A549 (cell line): ENCODE data around the gene CFAP97. TPM values are rescaled to one million over a fixed set of nuclear protein-coding genes. Genes with fewer than 3 reads are reported as not detected.

Source experiments
- ATAC-seq, 2 experiments: fragments of 200-7000 bp in 1 of 2; fragments of >200 bp in 1 of 2; cut with Nextera tagmentation in 1 of 2; cut with Tn5 transposase in 1 of 2; 3 replicates each; pipeline versions ENCODE4 v1.8.0 to v1.9.1; 2018 to 2020; ENCODE audit warnings: mild to moderate bottlenecking in 1 of 2, moderate library complexity in 1 of 2
- CTCF ChIA-PET: fragments of 300-600 bp; sonication (Branson Sonifier 250); formaldehyde crosslinking; extraction: SDS; loops from one replicate; lab custom pipeline; 2021; ENCODE audit warnings: antibody characterized with exemption, inconsistent platforms; lab: Yijun Ruan, JAX
- POLR2A ChIA-PET: fragments of 350-600 bp; formaldehyde crosslinking; extraction: SDS; loops from one replicate; lab custom pipeline; 2021; ENCODE audit warnings: antibody characterized with exemption, inconsistent platforms; lab: Yijun Ruan, JAX
- DNase-seq, 2 experiments: peaks; one replicate each; pipeline versions ENCODE4 v3.0.0 to v3.0.0-alpha.2; 2011 to 2016; ENCODE audit warnings: low read depth in 1 of 2, low spot score in 1 of 2
- FAIRE-seq: peaks from 2 replicates; lab custom pipeline; 2011; peaks lifted over from hg19 to GRCh38; lab: Jason Lieb, UNC
- H3K27ac ChIP-seq, 2 experiments: fragments of >200 bp; sonication (Bioruptor Twin); formaldehyde crosslinking; 3 replicates each; pipeline ENCODE4 v1.5.1; 2016 to 2017
- H3K4me1 ChIP-seq: fragments of >200 bp; sonication (Bioruptor Twin); formaldehyde crosslinking; 3 replicates; pipeline ENCODE4 v1.6.1; 2016
- H3K4me2 ChIP-seq: fragments of >200 bp; sonication (Bioruptor Twin); formaldehyde crosslinking; 3 replicates; pipeline ENCODE4 v1.6.1; 2016
- H3K4me3 ChIP-seq: fragments of >200 bp; sonication (Bioruptor Twin); formaldehyde crosslinking; 3 replicates; pipeline ENCODE4 v1.5.1; 2016
- H3K9me3 ChIP-seq: fragments of >200 bp; sonication (Bioruptor Twin); formaldehyde crosslinking; 3 replicates; pipeline ENCODE4 v1.6.1; 2016
- CBX2 ChIP-seq: fragments of 200-600 bp; sonication (generic); IDR thresholded peaks from 2 replicates; pipeline ENCODE4 v1.6.1; 2016; ENCODE audit warnings: low read depth, mild to moderate bottlenecking, borderline replicate concordance
- CBX8 ChIP-seq: fragments of 200-600 bp; sonication (generic); IDR thresholded peaks from 2 replicates; pipeline ENCODE4 v1.6.1; 2016
- CEBPB ChIP-seq, 2 experiments: fragments of >200 bp in 1 of 2; sonication (Bioruptor Twin) in 1 of 2; formaldehyde crosslinking in 1 of 2; IDR thresholded peaks; 2 replicates each; pipeline ENCODE4 v1.6.1; 2012 to 2016
- CHD2 ChIP-seq: fragments of 150-350 bp; IDR thresholded peaks from 2 replicates; pipeline ENCODE4 v1.6.1; 2014; ENCODE audit warnings: low read length; ENCODE audit not compliant: partially characterized antibody
- EHMT2 ChIP-seq: fragments of 200-600 bp; sonication (generic); IDR thresholded peaks from 2 replicates; pipeline ENCODE4 v1.6.1; 2016; ENCODE audit warnings: antibody characterized with exemption, low read depth, mild to moderate bottlenecking, moderate library complexity
- FOXS1 ChIP-seq: fragments of 250-450 bp; sonication (Bioruptor Pico); IDR thresholded peaks from 2 replicates; pipeline ENCODE4 v1.5.0; 2020; ENCODE audit warnings: mild to moderate bottlenecking, moderate library complexity
- HOXA7 ChIP-seq: fragments of 250-450 bp; sonication (Bioruptor Pico); IDR thresholded peaks from 2 replicates; pipeline ENCODE4 v1.5.0; 2020; ENCODE audit warnings: mild to moderate bottlenecking, moderate library complexity
- HOXB5 ChIP-seq: fragments of 250-450 bp; sonication (Bioruptor Pico); IDR thresholded peaks from 2 replicates; pipeline ENCODE4 v1.5.0; 2020; ENCODE audit warnings: mild to moderate bottlenecking, moderate library complexity
- MAFK ChIP-seq: fragments of 450-650 bp; IDR thresholded peaks from 2 replicates; pipeline ENCODE4 v1.6.1; 2014; ENCODE audit not compliant: partially characterized antibody
- NR3C1 ChIP-seq: fragments of >200 bp; sonication (Bioruptor Twin); formaldehyde crosslinking; IDR thresholded peaks from 3 replicates; pipeline ENCODE4 v1.6.1; 2017
- RNF2 ChIP-seq: fragments of 200-600 bp; sonication (generic); IDR thresholded peaks from 2 replicates; pipeline ENCODE4 v1.6.1; 2016; ENCODE audit warnings: low read depth, mild to moderate bottlenecking, antibody characterized with exemption, moderate library complexity, borderline replicate concordance
- SREBF2 ChIP-seq: fragments of 450-650 bp; IDR thresholded peaks from 2 replicates; pipeline ENCODE4 v1.6.1; 2014; ENCODE audit warnings: mild to moderate bottlenecking, moderate library complexity
- TP53 ChIP-seq: fragments of 250-450 bp; sonication (Bioruptor Pico); IDR thresholded peaks from 2 replicates; pipeline ENCODE4 v1.5.0; 2021; ENCODE audit warnings: mild to moderate bottlenecking, moderate library complexity
- ZFP36 ChIP-seq: fragments of 450-650 bp; IDR thresholded peaks from 2 replicates; pipeline ENCODE4 v1.6.1; 2014; ENCODE audit warnings: borderline replicate concordance; ENCODE audit not compliant: partially characterized antibody
- ZNF302 ChIP-seq: fragments of 250-450 bp; sonication (Bioruptor Pico); IDR thresholded peaks from 2 replicates; pipeline ENCODE4 v1.9.0; 2021; ENCODE audit warnings: inconsistent platforms, mild to moderate bottlenecking, moderate library complexity
- ZSCAN20 ChIP-seq: fragments of 250-450 bp; sonication (Bioruptor Pico); IDR thresholded peaks from 2 replicates; pipeline ENCODE4 v1.8.0; 2022; ENCODE audit warnings: mild to moderate bottlenecking, moderate library complexity
- WGBS: methylation state at CpG from one replicate; pipeline ENCODE4 v1.1.6; 2017; ENCODE audit errors: missing lambda C conversion rate; 5-methylcytosine and 5-hydroxymethylcytosine counted together
- polyA plus RNA-seq, 4 experiments: library from polyadenylated mRNA; depleted of rRNA in 3 of 4; stranded (reverse); fragments of >200 nt; fragmentation: RNase III in 1 of 4; extraction: RNeasy Plus Mini Kit Qiagen cat#74134 plus additional on column Dnase treatment in 1 of 4; gene quantifications; 2 replicates in 3 of 4; 3 replicates in 1 of 4; pipeline ENCODE4 v1.2.3, GENCODE V29; 2011 to 2017
- TF ChIP-seq, protein P1 (sequence below): fragments of >200 bp; sonication (Bioruptor Twin); formaldehyde crosslinking; IDR thresholded peaks from 2 replicates; pipeline ENCODE4 v1.6.1; 2016
- TF ChIP-seq, protein P2 (sequence below): IDR thresholded peaks from 2 replicates; pipeline ENCODE4 v1.6.1; 2012
- TF ChIP-seq, protein P3 (sequence below): fragments of 250-450 bp; sonication (Bioruptor Pico); IDR thresholded peaks from 2 replicates; pipeline ENCODE4 v1.5.0; 2020; ENCODE audit warnings: low read depth, mild to moderate bottlenecking, moderate library complexity
- TF ChIP-seq, protein P4 (sequence below): fragments of 450-650 bp; IDR thresholded peaks from 2 replicates; pipeline ENCODE4 v1.6.1; 2014; ENCODE audit warnings: antibody characterized with exemption
- TF ChIP-seq, protein P5 (sequence below): fragments of >200 bp; sonication (Bioruptor Twin); formaldehyde crosslinking; IDR thresholded peaks from 3 replicates; pipeline ENCODE4 v1.5.1; 2016
- TF ChIP-seq, protein P6 (sequence below): IDR thresholded peaks from 2 replicates; pipeline ENCODE4 v1.6.1; 2012; ENCODE audit warnings: low read depth, borderline replicate concordance

Gene CFAP97
- polyA plus RNA-seq, 2 of the 4 experiments (the other 2 are of a cell fraction): 15.8 to 48.2 TPM

DNA sequence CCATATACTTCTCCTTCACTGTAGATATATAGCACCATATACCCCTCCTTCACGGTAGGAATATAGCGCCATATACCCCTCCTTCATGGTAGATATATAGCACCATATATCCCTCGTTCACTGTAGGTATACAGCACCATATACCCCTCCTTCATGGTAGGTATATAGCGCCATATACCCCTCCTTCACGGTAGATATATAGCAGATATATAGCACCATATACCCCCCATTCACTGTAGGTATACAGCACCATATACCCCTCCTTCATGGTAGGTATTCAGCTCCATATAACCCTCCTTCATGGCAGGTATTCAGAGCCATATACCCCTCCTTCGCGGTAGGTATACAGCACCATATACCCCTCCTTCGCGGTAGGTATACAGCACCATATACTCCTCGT lies 18.1 kb upstream of the CFAP97 start:
- DNase-seq: no peak
- TF ChIP-seq ZFP36: no peak
- TF ChIP-seq, protein P1, sequence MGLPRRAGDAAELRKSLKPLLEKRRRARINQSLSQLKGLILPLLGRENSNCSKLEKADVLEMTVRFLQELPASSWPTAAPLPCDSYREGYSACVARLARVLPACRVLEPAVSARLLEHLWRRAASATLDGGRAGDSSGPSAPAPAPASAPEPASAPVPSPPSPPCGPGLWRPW: no peak
- TF ChIP-seq HOXA7 (CRISPR knock-in tag): no peak
- TF ChIP-seq, protein P2, sequence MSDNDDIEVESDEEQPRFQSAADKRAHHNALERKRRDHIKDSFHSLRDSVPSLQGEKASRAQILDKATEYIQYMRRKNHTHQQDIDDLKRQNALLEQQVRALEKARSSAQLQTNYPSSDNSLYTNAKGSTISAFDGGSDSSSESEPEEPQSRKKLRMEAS: no peak
- TF ChIP-seq SREBF2: no peak
- TF ChIP-seq TP53 (CRISPR knock-in tag): no peak
- no peak for TF ChIP-seq CHD2
- no peak for TF ChIP-seq CBX2
- no peak for TF ChIP-seq CEBPB (IDR thresholded peaks at IDR 0.05)
- TF ChIP-seq FOXS1: no peak
- TF ChIP-seq EHMT2: no peak
- TF ChIP-seq, all 56 proteins: peak for 0
- Histone ChIP-seq H3K9me3 (no peaks in the 10 kb centered on the region), H3K27ac (no peak overlapping the region), H3K4me3 (no peak overlapping the region), H3K4me2 (no peak overlapping the region), H3K4me1 (no peaks in the 10 kb centered on the region)
- FAIRE-seq (no peak), ATAC-seq (no peak)
- POLR2A ChIA-PET: no interaction called here
- CTCF ChIA-PET: interaction anchor here (0.6 to 0.9 kb wide), 2 partner anchors 12 to 64 kb away, joined by 3 read pairs; no protein-coding TSS in a partner anchor
- 51% methylated on average over 5 of the region's 10 CpGs for WGBS

DNA sequence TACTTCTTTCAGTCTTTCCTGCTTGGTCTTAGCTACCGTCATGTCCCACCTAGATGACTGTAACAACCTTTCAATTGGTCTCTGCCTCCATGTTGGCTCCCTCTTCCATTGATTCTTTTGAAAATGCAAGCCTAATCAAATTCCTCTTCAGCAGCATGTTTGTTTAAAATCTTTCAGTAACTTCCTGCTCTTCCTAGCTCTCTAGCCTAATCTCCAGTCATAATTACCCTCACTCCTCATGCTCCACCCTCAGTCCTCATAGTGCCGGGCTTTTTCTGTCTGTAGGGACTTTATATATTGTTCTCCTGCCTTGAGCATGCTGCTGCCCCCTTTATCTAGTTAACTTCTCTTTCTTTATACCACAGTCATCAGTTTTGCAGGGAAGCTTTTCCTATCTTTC lies 17.7 kb upstream of the CFAP97 start:
- no peak for DNase-seq
- no peaks in the 10 kb centered on the region for H3K9me3 ChIP-seq
- ChIA-PET CTCF (interaction anchor here (0.6 kb wide), 1 partner anchor 64 kb away, joined by 3 read pairs; no protein-coding TSS in a partner anchor), POLR2A (no interaction called here)
- TF ChIP-seq NR3C1 (no peak), HOXA7 (CRISPR knock-in tag) (no peak), MAFK (peak; percentile 21), ZNF302 (CRISPR knock-in tag) (no peak)
- TF ChIP-seq, protein P3, sequence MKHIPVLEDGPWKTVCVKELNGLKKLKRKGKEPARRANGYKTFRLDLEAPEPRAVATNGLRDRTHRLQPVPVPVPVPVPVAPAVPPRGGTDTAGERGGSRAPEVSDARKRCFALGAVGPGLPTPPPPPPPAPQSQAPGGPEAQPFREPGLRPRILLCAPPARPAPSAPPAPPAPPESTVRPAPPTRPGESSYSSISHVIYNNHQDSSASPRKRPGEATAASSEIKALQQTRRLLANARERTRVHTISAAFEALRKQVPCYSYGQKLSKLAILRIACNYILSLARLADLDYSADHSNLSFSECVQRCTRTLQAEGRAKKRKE (CRISPR knock-in tag): no peak
- FAIRE-seq: no peak
- ATAC-seq: no peak
- H3K27ac ChIP-seq: no peak overlapping the region
- no peak overlapping the region for H3K4me3 ChIP-seq
- no peaks in the 10 kb centered on the region for H3K4me1 ChIP-seq
- 95% methylated on average over 2 of the region's 2 CpGs for WGBS
- no peak overlapping the region for H3K4me2 ChIP-seq

DNA sequence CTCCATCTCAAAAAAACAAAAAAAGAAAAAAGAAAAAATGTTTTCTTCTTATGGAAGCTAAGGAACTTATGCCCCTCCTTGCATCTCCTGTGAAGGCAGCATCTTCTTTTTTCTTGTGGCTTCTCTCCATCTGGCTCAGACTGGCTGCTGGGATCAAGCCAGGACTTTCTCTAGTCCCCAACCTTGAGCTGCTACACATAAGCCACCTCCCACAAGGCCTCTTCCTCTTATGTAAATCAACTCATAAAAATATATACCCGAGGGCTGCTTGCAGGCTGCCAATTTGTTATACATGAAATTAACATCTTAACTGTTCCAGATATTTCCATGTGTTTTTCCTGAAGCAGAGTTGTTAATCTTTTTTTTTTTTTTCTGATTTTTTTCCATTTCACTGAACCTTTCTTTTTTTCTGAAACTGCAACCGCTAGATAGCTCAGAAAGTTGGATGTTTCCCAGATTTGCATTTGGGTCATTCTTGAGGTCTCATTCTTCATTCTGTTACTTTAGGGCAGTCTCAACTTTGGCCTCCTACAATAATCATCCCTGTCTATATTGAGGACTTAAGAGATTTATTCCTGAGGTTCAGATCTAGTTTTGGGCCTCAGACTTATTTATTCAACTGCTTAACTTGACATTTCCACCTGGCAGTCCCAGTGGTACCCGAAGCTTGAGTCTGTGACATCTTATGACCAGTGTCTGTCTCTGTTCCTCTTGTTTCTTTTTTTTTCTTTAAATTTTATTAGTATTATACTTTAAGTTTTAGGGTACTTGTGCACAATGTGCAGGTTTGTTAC lies 15.9 kb upstream of the CFAP97 start:
- ChIA-PET CTCF (interaction anchor here (0.7 kb wide), 1 partner anchor 903 kb away, joined by 3 read pairs; no protein-coding TSS in a partner anchor), POLR2A (no interaction called here)
- Histone ChIP-seq H3K9me3 (no peaks in the 10 kb centered on the region), H3K4me2 (no peak overlapping the region), H3K27ac (no peak overlapping the region), H3K4me1 (no peaks in the 10 kb centered on the region), H3K4me3 (no peak overlapping the region)
- WGBS: 70% methylated on average over 3 of the region's 3 CpGs
- DNase-seq (no peak), ATAC-seq (no peak), FAIRE-seq (no peak)
- TF ChIP-seq TP53 (CRISPR knock-in tag) (no peak), CBX8 (no peak), SREBF2 (no peak), RNF2 (no peak), NR3C1 (no peak), ZFP36 (no peak), ZSCAN20 (CRISPR knock-in tag) (no peak), HOXB5 (no peak)
- TF ChIP-seq, protein P4, sequence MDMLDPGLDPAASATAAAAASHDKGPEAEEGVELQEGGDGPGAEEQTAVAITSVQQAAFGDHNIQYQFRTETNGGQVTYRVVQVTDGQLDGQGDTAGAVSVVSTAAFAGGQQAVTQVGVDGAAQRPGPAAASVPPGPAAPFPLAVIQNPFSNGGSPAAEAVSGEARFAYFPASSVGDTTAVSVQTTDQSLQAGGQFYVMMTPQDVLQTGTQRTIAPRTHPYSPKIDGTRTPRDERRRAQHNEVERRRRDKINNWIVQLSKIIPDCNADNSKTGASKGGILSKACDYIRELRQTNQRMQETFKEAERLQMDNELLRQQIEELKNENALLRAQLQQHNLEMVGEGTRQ: no peak
- TF ChIP-seq, protein P2: no peak
- TF ChIP-seq, protein P5, sequence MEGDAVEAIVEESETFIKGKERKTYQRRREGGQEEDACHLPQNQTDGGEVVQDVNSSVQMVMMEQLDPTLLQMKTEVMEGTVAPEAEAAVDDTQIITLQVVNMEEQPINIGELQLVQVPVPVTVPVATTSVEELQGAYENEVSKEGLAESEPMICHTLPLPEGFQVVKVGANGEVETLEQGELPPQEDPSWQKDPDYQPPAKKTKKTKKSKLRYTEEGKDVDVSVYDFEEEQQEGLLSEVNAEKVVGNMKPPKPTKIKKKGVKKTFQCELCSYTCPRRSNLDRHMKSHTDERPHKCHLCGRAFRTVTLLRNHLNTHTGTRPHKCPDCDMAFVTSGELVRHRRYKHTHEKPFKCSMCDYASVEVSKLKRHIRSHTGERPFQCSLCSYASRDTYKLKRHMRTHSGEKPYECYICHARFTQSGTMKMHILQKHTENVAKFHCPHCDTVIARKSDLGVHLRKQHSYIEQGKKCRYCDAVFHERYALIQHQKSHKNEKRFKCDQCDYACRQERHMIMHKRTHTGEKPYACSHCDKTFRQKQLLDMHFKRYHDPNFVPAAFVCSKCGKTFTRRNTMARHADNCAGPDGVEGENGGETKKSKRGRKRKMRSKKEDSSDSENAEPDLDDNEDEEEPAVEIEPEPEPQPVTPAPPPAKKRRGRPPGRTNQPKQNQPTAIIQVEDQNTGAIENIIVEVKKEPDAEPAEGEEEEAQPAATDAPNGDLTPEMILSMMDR: no peak
- TF ChIP-seq, protein P6, sequence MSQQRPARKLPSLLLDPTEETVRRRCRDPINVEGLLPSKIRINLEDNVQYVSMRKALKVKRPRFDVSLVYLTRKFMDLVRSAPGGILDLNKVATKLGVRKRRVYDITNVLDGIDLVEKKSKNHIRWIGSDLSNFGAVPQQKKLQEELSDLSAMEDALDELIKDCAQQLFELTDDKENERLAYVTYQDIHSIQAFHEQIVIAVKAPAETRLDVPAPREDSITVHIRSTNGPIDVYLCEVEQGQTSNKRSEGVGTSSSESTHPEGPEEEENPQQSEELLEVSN: no peak
